ENCODE results near the gene MEF2A. TPM values are rescaled to one million over a fixed set of nuclear protein-coding genes. Genes with fewer than 3 reads are reported as not detected.

The MEF2A gene
- total RNA-seq, 1 donor from 2014 or later: 61.9 TPM

DNA sequence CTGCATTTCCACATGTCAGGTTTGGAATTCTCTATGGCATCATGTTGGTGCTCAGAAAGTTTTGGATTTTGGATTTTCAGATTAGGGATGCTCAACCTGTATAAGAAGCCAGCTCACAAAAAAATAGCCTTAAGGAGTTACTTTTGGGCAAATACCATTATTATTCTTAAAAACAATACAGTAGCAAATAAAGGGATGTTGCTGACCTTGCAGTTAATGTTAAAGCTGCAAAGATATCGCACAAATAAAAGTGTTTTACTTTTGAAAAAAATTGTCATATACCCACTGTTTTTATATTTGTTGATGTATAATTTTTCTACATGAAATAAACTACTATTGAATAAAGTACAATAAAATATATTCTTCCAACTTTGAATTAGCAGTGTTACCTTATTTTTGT lies 107.3 kb downstream of the MEF2A start:
- H3K79me2 ChIP-seq (ENCODE audit: low read depth): no peaks in the 10 kb centered on the region
- Mint-ChIP-seq H3K4me1 (no peaks in the 10 kb centered on the region), H3K36me3 (peaks cover 19% of the 10 kb centered on the region), H3K27me3 (ENCODE audit: insufficient read depth, low read depth) (no peaks in the 10 kb centered on the region), H3K9me3 (no peaks in the 10 kb centered on the region), H3K4me3 (no peak overlapping the region), H3K27ac (no peak overlapping the region)
- H4K20me1 ChIP-seq (ENCODE audit: low read depth): no peaks in the 10 kb centered on the region
- no peak overlapping the region for H3K4me2 ChIP-seq
- H3K27ac ChIP-seq: no peak overlapping the region
- H3F3A ChIP-seq (ENCODE audit: low read depth): no peaks in the 10 kb centered on the region
- H3K36me3 ChIP-seq: peaks cover under 1% of the 10 kb centered on the region
- no peak overlapping the region for H3K9ac ChIP-seq
- H2AFZ ChIP-seq (replicated peaks): no peak overlapping the region
- H3K27me3 ChIP-seq: no peaks in the 10 kb centered on the region
- DNase-seq (ENCODE audit: low spot score): no peak
- H3K4me1 ChIP-seq: no peaks in the 10 kb centered on the region
- H3K9me3 ChIP-seq (ENCODE audit: low read depth): no peaks in the 10 kb centered on the region
- H3K4me3 ChIP-seq: no peak overlapping the region
- TF ChIP-seq EZH2 (IDR thresholded peaks at IDR 0.05) (no peak), EZH2phosphoT487 (IDR thresholded peaks at IDR 0.05) (no peak), CTCF (IDR thresholded peaks at IDR 0.05) (no peak)

GRCh38 chr15:99674279-99674678 lies 108.5 kb downstream of the MEF2A start:
- Mint-ChIP-seq H3K36me3 (peaks cover 27% of the 10 kb centered on the region), H3K27me3 (ENCODE audit: insufficient read depth, low read depth) (no peaks in the 10 kb centered on the region), H3K27ac (no peak overlapping the region), H3K4me3 (no peak overlapping the region), H3K4me1 (no peaks in the 10 kb centered on the region), H3K9me3 (no peaks in the 10 kb centered on the region)
- Histone ChIP-seq H3K4me3 (no peak overlapping the region), H3K4me2 (no peak overlapping the region), H3K27ac (no peak overlapping the region), H4K20me1 (ENCODE audit: low read depth) (no peaks in the 10 kb centered on the region), H3K27me3 (no peaks in the 10 kb centered on the region), H3K4me1 (no peaks in the 10 kb centered on the region), H3K79me2 (ENCODE audit: low read depth) (no peaks in the 10 kb centered on the region), H3F3A (ENCODE audit: low read depth) (no peaks in the 10 kb centered on the region), H3K9me3 (ENCODE audit: low read depth) (no peaks in the 10 kb centered on the region), H2AFZ (replicated peaks) (no peak overlapping the region), H3K9ac (no peak overlapping the region), H3K36me3 (peaks cover 6% of the 10 kb centered on the region)
- TF ChIP-seq EZH2phosphoT487 (IDR thresholded peaks at IDR 0.05) (no peak), CTCF (IDR thresholded peaks at IDR 0.05) (no peak), EZH2 (IDR thresholded peaks at IDR 0.05) (no peak)
- no peak for DNase-seq (ENCODE audit: low spot score)

- no peak overlapping the region for H2AFZ ChIP-seq (replicated peaks)
- TF ChIP-seq CTCF (IDR thresholded peaks at IDR 0.05) (no peak), EZH2phosphoT487 (IDR thresholded peaks at IDR 0.05) (no peak), EZH2 (IDR thresholded peaks at IDR 0.05) (no peak)
- no peak overlapping the region for H3K4me3 Mint-ChIP-seq
- H3K4me2 ChIP-seq: no peak overlapping the region
- H3K9me3 ChIP-seq (ENCODE audit: low read depth): no peaks in the 10 kb centered on the region
- no peaks in the 10 kb centered on the region for H3K79me2 ChIP-seq (ENCODE audit: low read depth)
- H3K27ac ChIP-seq: no peak overlapping the region
- H4K20me1 ChIP-seq (ENCODE audit: low read depth): no peaks in the 10 kb centered on the region
- no peaks in the 10 kb centered on the region for H3K4me1 ChIP-seq
- H3K36me3 ChIP-seq: peaks cover 6% of the 10 kb centered on the region
- no peaks in the 10 kb centered on the region for H3K4me1 Mint-ChIP-seq
- H3K27me3 Mint-ChIP-seq (ENCODE audit: insufficient read depth, low read depth): no peaks in the 10 kb centered on the region
- no peaks in the 10 kb centered on the region for H3K9me3 Mint-ChIP-seq
- no peak for DNase-seq (ENCODE audit: low spot score)
- no peak overlapping the region for H3K9ac ChIP-seq
- H3K4me3 ChIP-seq: no peak overlapping the region
- H3K36me3 Mint-ChIP-seq: peaks cover 32% of the 10 kb centered on the region
- no peak overlapping the region for H3K27ac Mint-ChIP-seq
- no peaks in the 10 kb centered on the region for H3K27me3 ChIP-seq
- no peaks in the 10 kb centered on the region for H3F3A ChIP-seq (ENCODE audit: low read depth)
Observed at GRCh38 chr15:99677540-99678134, 111.9 kb downstream of the MEF2A start.
